ENCODE results near the gene CEL.
"Not testable (repeated sequence)": the region's sequence is repeated elsewhere in the genome, so short reads cannot be mapped to it uniquely, and the experiment has no call there.

DNA sequence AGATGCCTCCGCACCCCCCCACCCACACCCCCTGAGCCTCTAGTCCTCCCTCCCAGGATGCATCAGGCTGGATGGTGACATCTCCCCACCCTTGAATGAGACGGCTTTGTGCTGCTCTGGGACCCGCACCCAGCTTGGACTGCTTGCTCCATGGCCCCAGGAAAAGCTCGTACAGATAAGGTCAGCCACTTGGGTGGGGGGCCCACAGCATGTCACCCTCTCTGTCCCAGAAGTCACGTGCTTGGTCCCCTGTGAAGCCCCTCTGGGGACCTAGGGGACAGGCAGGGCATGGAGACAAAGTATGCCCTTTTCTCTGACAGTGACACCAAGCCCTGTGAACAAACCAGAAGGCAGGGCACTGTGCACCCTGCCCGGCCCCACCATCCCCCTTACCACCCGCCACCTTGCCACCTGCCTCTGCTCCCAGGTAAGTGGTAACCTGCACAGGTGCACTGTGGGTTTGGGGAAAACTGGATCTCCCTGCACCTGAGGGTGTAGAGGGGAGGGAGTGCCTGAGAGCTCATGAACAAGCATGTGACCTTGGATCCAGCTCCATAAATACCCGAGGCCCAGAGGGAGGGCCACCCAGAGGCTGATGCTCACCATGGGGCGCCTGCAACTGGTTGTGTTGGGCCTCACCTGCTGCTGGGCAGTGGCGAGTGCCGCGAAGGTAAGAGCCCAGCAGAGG, 20.3 kb downstream of the CEL start:
- not testable (repeated sequence) for TF ChIP-seq EZH2 (IDR thresholded peaks at IDR 0.05; ENCODE audit: low read depth, unreplicated experiment); POLR2AphosphoS5 (IDR thresholded peaks at IDR 0.05; ENCODE audit: low read depth); ZNF331 (CRISPR knock-in tag; IDR thresholded peaks at IDR 0.05; ENCODE audit: low read depth); CTCF (conservative IDR thresholded peaks at IDR 0.05; ENCODE audit: low read depth in 2 of 2); JUNB (IDR thresholded peaks at IDR 0.05; ENCODE audit: unreplicated experiment); EZH2phosphoT487 (IDR thresholded peaks at IDR 0.05; ENCODE audit: unreplicated experiment); ETS1 (IDR thresholded peaks at IDR 0.05)
- TF ChIP-seq, protein P1, sequence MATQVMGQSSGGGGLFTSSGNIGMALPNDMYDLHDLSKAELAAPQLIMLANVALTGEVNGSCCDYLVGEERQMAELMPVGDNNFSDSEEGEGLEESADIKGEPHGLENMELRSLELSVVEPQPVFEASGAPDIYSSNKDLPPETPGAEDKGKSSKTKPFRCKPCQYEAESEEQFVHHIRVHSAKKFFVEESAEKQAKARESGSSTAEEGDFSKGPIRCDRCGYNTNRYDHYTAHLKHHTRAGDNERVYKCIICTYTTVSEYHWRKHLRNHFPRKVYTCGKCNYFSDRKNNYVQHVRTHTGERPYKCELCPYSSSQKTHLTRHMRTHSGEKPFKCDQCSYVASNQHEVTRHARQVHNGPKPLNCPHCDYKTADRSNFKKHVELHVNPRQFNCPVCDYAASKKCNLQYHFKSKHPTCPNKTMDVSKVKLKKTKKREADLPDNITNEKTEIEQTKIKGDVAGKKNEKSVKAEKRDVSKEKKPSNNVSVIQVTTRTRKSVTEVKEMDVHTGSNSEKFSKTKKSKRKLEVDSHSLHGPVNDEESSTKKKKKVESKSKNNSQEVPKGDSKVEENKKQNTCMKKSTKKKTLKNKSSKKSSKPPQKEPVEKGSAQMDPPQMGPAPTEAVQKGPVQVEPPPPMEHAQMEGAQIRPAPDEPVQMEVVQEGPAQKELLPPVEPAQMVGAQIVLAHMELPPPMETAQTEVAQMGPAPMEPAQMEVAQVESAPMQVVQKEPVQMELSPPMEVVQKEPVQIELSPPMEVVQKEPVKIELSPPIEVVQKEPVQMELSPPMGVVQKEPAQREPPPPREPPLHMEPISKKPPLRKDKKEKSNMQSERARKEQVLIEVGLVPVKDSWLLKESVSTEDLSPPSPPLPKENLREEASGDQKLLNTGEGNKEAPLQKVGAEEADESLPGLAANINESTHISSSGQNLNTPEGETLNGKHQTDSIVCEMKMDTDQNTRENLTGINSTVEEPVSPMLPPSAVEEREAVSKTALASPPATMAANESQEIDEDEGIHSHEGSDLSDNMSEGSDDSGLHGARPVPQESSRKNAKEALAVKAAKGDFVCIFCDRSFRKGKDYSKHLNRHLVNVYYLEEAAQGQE (IDR thresholded peaks at IDR 0.05; ENCODE audit: unreplicated experiment): not testable (repeated sequence)
